Astrocyte (in vitro differentiated cells and primary cell): Measurements from ENCODE around the gene NEFH.

Experiments used
- CTCF ChIP-seq: IDR thresholded peaks from 2 replicates; pipeline ENCODE4 v1.5.1; 2011; ENCODE audit warnings: low read depth, mild to moderate bottlenecking, inconsistent platforms, low read length, moderate library complexity; ENCODE audit not compliant: insufficient read depth
- EZH2 ChIP-seq: IDR thresholded peaks from 2 replicates; pipeline ENCODE4 v1.6.1; 2012; ENCODE audit warnings: mild to moderate bottlenecking, low read length, inconsistent platforms; ENCODE audit not compliant: insufficient read depth

GRCh38 chr22:29477723-29478318, 2.2 kb upstream of the NEFH start:
- no peak for TF ChIP-seq CTCF
- no peak for TF ChIP-seq EZH2
